GM23248 (cell line): ENCODE results near the gene BRINP2.

Experiments
- EZH2 ChIP-seq: fragments of 200-600 bp; sonication (generic); IDR thresholded peaks from 2 replicates; pipeline ENCODE4 v1.6.1; 2018; ENCODE audit warnings: antibody characterized with exemption, mild to moderate bottlenecking; ENCODE audit not compliant: insufficient read depth, poor library complexity, severe bottlenecking
- EZH2phosphoT487 ChIP-seq: fragments of 200-600 bp; sonication (generic); IDR thresholded peaks from 2 replicates; pipeline ENCODE4 v1.6.1; 2018; ENCODE audit warnings: antibody characterized with exemption, moderate library complexity, mild to moderate bottlenecking, low read depth; ENCODE audit not compliant: insufficient read depth

- no peak for TF ChIP-seq EZH2
- TF ChIP-seq EZH2phosphoT487, result no peak
These were observed 112.6 kb downstream of the BRINP2 start for GRCh38 chr1:177283380-177283779.
